Left colon (tissue), 2 donors: ENCODE measurements around the gene FOXN4. TPM values are rescaled to one million over a fixed set of nuclear protein-coding genes. Genes with fewer than 3 reads are reported as not detected.
A peak's percentile ranks its signal among the peaks of the same experiment; 100 is the strongest.

Experiments
- ATAC-seq: fragments of 200-7000 bp; cut with Tn5 transposase; one replicate; pipeline ENCODE4 v1.9.1; 2020; ENCODE audit warnings: mild to moderate bottlenecking, moderate library complexity
- DNase-seq, 2 donors: peaks; one replicate each; pipeline ENCODE4 v3.0.0-alpha.2; 2020
- intact Hi-C, 2 donors: fragments of 100-400 bp; cut with DNase I in 1 of 2; cut with micrococcal nuclease in 1 of 2; formaldehyde crosslinking; loops; one replicate each; pipeline versions ENCODE4 v1.11.2 to v1.14.0; 2022; cut with DNase I, micrococcal nuclease
- total RNA-seq, 2 donors: library from RNA; stranded (reverse); fragmentation: NEBNext Ultra II Directional; extraction: Animal tissue kit (Norgen Biotek cat#: 25700); gene quantifications; one replicate each; pipeline ENCODE4 v1.2.1, GENCODE V29; 2021
- donor health status: DM: no; HTN: no; CAD: no.
- donor health status: DM: yes; HTN: yes; CAD: no.

The FOXN4 gene
- total RNA-seq, 2 donors from 2014 or later = not detected

DNA sequence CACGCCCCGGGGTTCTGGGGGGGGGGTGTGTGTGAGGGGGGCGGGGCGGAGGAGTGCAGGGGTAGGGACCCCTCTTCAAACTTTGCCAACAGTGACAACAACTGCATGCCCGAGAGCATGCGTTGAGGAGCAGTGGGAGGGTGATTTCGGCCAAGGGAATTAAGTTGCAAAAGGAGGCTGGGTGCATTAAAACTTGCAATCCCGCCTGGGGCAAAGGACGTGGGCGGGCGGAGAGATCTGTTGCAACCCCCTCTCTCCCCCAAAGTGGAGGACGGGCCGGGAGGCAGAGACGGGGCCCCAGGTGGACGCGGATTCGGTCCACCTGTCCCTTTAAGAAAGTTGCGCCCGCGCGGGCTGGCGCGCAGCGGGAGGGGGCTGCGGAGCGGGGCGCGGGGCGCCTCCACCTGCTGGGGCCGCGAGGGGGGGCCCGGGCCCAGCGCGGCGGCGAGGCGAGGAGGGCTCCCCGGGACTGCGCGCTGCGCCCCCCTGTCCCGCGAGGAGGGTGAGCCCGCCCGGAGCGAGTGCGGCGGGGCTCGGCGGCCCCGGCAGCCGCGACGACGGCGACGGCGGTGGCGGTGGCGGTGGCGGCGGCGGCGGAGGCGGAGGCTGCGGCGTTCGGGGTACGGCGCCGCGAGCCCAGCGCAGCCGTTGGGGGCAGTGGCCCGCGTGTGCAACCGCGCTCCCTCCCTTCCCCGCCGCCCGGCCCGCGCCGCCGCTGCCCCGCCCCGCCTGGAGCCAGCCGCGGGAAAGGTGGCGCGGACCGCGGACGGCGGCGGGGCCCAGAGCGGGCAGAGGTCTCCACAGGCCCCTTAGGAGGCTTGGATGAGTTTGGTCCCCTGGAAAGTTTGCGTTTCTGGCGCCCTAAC, 530 bp upstream of the FOXN4 start:
- intact Hi-C loops = no loop called here
- ATAC-seq = peak; percentile 62
- DNase-seq = peak in 1 of 2 donors; percentile 8

DNA sequence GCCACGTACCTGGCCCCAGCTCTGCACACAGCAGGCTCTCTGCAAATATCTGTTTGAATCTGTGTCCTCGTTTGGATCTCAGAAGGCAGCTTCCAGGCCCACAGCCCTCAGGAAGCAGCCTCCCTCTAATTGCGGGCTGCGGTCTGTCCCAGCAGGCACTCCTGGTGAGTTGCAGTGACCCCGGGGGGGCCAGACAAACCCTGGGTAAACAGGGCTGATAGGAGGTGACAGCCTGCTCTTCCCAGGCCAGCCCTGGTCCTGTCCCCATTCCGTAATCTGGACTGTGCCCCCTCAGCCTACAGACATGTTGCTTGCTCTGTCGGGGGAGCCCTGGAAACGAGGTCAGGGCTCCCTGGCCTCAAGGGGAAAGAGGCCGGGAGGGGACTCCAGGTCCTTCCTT, 2.0 kb downstream of the FOXN4 start:
- no peak for ATAC-seq
- intact Hi-C loops = no loop called here
- DNase-seq = no peak

GRCh38 chr12:109305547-109305946, 3.5 kb downstream of the FOXN4 start:
- DNase-seq (no peak), ATAC-seq (no peak)
- intact Hi-C loops = no loop called here

DNA sequence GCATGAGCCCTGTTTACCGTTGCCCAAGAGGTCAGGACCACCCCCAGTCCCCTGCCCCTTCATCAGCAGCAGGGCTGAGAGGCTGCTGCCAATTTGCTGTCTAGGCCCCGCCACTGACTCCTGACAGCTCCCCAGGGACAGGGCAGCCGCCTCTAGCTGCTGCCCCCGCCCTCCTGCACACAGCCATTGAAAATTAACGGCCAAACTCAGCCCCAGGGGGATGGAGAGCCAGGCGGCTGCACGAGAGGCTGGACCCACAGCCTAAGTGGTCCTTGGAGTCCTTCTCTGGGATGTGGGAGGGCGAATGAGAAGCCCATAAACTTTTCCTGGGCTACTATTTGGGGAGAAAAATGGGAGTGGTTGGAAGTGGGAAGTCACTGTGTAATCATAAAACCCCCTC, 4.6 kb downstream of the FOXN4 start:
- ATAC-seq = no peak
- no peak for DNase-seq
- intact Hi-C loops = no loop called here

- ATAC-seq = no peak
- no peak for DNase-seq
- intact Hi-C loops = no loop called here
Measured at GRCh38 chr12:109302770-109303169, 6.3 kb downstream of the FOXN4 start.

GRCh38 chr12:109302358-109302757, 6.7 kb downstream of the FOXN4 start:
- intact Hi-C loops = no loop called here
- ATAC-seq (no peak), DNase-seq (no peak)

GRCh38 chr12:109301643-109302168, 7.4 kb downstream of the FOXN4 start:
- intact Hi-C loops = no loop called here
- DNase-seq (no peak), ATAC-seq (no peak)

DNA sequence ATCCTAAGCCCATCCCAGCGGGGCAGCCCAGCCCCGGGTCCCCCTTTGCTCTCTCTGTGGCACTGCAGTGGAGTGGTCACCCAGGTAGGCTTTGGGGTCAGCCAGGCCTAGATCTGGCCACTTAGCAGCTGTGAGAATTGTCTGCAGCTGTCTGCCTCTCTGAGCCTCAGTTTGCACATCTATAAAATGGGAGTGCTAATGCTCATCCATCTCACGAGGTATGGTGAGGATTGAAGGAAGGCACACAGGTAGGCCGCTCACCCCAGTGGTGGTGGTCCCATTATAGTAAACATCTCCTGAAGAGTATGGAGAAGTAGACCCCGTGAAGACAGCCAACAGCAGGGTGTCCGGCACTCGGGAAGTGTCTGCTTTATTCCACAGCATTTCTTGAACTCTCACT, 9.2 kb downstream of the FOXN4 start:
- intact Hi-C loops = no loop called here
- ATAC-seq (no peak), DNase-seq (no peak)

GRCh38 chr12:109296431-109296830, 12.7 kb downstream of the FOXN4 start:
- intact Hi-C loops = no loop called here
- DNase-seq = no peak
- no peak for ATAC-seq

GRCh38 chr12:109295764-109296425, 13.2 kb downstream of the FOXN4 start:
- ATAC-seq = no peak
- intact Hi-C loops = no loop called here
- no peak for DNase-seq

- intact Hi-C loops = no loop called here
- ATAC-seq (no peak), DNase-seq (no peak)
Measured at GRCh38 chr12:109294286-109294796, 14.7 kb downstream of the FOXN4 start.

DNA sequence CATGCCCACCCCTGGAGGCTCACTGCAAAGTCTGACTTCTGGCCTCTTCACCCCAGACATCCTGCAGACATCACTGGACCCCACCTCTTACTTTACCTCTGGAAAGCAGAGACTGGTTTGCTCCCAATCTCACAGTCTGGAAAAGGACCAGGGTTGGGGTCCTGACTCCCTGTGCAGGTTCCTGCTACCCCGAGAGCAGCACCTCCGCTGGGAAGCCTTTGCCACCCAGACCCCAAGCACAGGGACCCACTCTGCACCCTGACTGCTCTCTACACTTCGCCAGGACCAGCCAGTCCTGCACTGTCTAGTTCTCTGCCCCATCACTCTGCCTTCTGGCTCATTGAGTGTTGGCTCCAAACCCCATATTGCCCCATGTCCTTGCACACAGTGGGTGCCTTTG, 16.0 kb downstream of the FOXN4 start:
- intact Hi-C loops = no loop called here
- DNase-seq (no peak), ATAC-seq (no peak)

DNA sequence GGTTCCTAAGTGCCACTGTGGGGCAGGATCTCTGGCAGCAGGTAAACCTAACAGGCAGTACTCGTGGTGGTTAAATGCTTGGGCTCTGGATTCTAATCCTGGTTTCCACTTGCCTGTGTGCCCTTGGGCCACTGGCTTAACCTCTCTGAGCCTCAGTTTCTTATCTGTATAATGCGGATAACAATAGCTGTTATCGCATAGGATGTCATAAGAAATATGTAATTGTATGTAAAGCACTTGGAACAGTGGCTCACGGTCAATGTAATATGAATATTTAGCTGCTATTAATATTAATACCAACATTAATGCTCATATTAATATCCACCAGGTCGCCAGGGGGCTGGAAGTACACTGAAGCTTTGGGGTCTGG, 16.8 kb downstream of the FOXN4 start:
- no peak for DNase-seq
- ATAC-seq = no peak
- intact Hi-C loops = no loop called here

- intact Hi-C loops = no loop called here
- ATAC-seq (peak; percentile 95), DNase-seq (peak; percentile 55 to 73)
Measured at GRCh38 chr12:109291521-109292341, 17.4 kb downstream of the FOXN4 start.

DNA sequence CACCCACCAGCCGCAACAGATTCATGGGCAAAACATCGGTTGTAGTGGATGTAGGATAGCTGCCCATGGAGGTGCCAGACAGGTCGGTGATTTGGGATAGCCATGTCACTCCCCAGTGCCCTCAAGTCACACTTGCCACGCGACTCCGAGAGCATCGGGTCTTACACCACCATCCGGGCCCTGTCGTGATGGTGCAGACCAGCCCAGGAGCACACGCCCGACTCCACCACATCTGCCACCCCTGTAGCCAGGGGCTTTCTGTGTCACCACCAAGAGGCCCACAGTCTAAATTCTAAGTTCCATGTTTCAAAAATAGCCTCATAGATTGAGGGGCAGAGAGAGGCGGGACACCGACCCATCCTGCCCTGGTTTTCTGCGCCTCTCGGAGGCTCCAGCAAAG, 18.0 kb downstream of the FOXN4 start:
- DNase-seq = no peak
- ATAC-seq = no peak
- intact Hi-C loops = no loop called here

- DNase-seq = no peak
- ATAC-seq = no peak
- intact Hi-C loops = no loop called here
Measured at GRCh38 chr12:109290061-109290460, 19.0 kb downstream of the FOXN4 start.

- intact Hi-C loops = no loop called here
- DNase-seq (no peak), ATAC-seq (no peak)
Measured at GRCh38 chr12:109289551-109289950, 19.5 kb downstream of the FOXN4 start.

DNA sequence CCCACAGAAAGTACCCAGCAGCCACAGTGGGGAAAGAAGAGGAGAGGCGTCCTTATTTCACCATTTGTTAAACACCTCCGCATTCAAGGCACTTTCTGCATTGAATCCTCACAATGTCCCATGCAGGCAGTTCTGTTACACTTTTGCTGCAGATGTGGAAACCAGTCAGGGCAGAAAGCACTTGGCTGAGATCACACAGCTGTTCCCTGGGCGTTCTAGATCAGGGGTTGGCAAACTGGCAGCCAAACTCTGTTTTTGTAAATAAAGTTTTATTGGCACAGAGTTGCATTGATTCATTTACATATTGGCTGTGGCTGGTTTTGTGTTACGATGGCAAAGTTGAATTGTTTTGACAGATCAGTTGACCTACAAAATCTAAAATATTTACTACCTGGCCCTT, 20.1 kb downstream of the FOXN4 start:
- DNase-seq (no peak), ATAC-seq (no peak)
- intact Hi-C loops = no loop called here

GRCh38 chr12:109288571-109288970, 20.5 kb downstream of the FOXN4 start:
- ATAC-seq (no peak), DNase-seq (no peak)
- intact Hi-C loops = no loop called here
